WTC11 (cell line): Measurements from ENCODE around the gene ADGRB3. TPM values are rescaled to one million over a fixed set of nuclear protein-coding genes. Genes with fewer than 3 reads are reported as not detected.

ENCODE experiments used
- ATAC-seq: fragments of 200-7000 bp; cut with Tn5 transposase; 2 replicates; pipeline ENCODE4 v1.10.0; 2021; ENCODE audit warnings: mild to moderate bottlenecking, moderate library complexity
- CTCF ChIA-PET: fragments of 300-600 bp; sonication (Branson Sonifier 250); formaldehyde crosslinking; loops from one replicate; lab custom pipeline; 2021; ENCODE audit warnings: antibody characterized with exemption; lab: Charles Lee
- POLR2A ChIA-PET: fragments of 350-600 bp; sonication (Branson Sonifier 250); formaldehyde crosslinking; loops from one replicate; lab custom pipeline; 2021; ENCODE audit warnings: antibody characterized with exemption; lab: Charles Lee
- DNase-seq: peaks from one replicate; pipeline ENCODE4 v3.0.0; 2021; ENCODE audit warnings: low spot score
- H3K27ac Mint-ChIP-seq: 2 replicates; pipeline ENCODE4 v1.8.0; 2021; ENCODE audit warnings: mixed read lengths
- H3K27me3 Mint-ChIP-seq: 2 replicates; pipeline ENCODE4 v1.8.0; 2021; ENCODE audit warnings: low read depth, mild to moderate bottlenecking, moderate library complexity, mixed read lengths
- H3K36me3 Mint-ChIP-seq: 2 replicates; pipeline ENCODE4 v1.8.0; 2021; ENCODE audit warnings: mixed read lengths
- H3K4me1 Mint-ChIP-seq: 2 replicates; pipeline ENCODE4 v1.8.0; 2022; ENCODE audit warnings: mixed read lengths
- H3K4me3 Mint-ChIP-seq: 2 replicates; pipeline ENCODE4 v1.8.0; 2021; ENCODE audit warnings: mild to moderate bottlenecking, moderate library complexity, mixed read lengths
- H3K9me3 Mint-ChIP-seq: 2 replicates; pipeline ENCODE4 v1.8.0; 2021; ENCODE audit warnings: mixed read lengths
- ELF4 ChIP-seq: sonication (generic); formaldehyde crosslinking; IDR thresholded peaks from 2 replicates; pipeline ENCODE4 v1.8.1; 2022; ENCODE audit warnings: low read depth, mild to moderate bottlenecking, moderate library complexity, missing genetic modification reagents
- FOXK1 ChIP-seq: sonication (generic); formaldehyde crosslinking; IDR thresholded peaks from 2 replicates; pipeline ENCODE4 v1.8.0; 2022; ENCODE audit warnings: mild to moderate bottlenecking, moderate library complexity, missing genetic modification reagents
- HMGA2 ChIP-seq: fragments of 250-450 bp; sonication (Bioruptor Pico); IDR thresholded peaks from 2 replicates; pipeline ENCODE4 v1.4.0; 2021; ENCODE audit warnings: mild to moderate bottlenecking, moderate library complexity
- JAZF1 ChIP-seq: fragments of 250-450 bp; sonication (Bioruptor Pico); IDR thresholded peaks from 2 replicates; pipeline ENCODE4 v1.9.0; 2021; ENCODE audit warnings: moderate library complexity, mild to moderate bottlenecking, inconsistent platforms
- JUN ChIP-seq: sonication (generic); formaldehyde crosslinking; IDR thresholded peaks from 2 replicates; pipeline ENCODE4 v1.8.0; 2023; ENCODE audit warnings: mild to moderate bottlenecking, missing genetic modification reagents
- MYBL2 ChIP-seq: sonication (generic); formaldehyde crosslinking; IDR thresholded peaks from 2 replicates; pipeline ENCODE4 v1.8.1; 2023; ENCODE audit warnings: mild to moderate bottlenecking, moderate library complexity, missing genetic modification reagents
- NR1H2 ChIP-seq: sonication (generic); formaldehyde crosslinking; IDR thresholded peaks from 2 replicates; pipeline ENCODE4 v1.9.0; 2021; ENCODE audit warnings: mild to moderate bottlenecking, moderate library complexity, missing genetic modification reagents
- NR2C2 ChIP-seq: sonication (generic); formaldehyde crosslinking; IDR thresholded peaks from 2 replicates; pipeline ENCODE4 v1.8.0; 2022; ENCODE audit warnings: mild to moderate bottlenecking, missing genetic modification reagents
- NR3C1 ChIP-seq: sonication (generic); formaldehyde crosslinking; conservative IDR thresholded peaks from 2 replicates; pipeline ENCODE4 v1.8.1; 2023; ENCODE audit warnings: low read depth, mild to moderate bottlenecking, missing genetic modification reagents
- RELA ChIP-seq: sonication (generic); formaldehyde crosslinking; IDR thresholded peaks from 2 replicates; pipeline ENCODE4 v1.8.1; 2022; ENCODE audit warnings: missing genetic modification reagents, mild to moderate bottlenecking, borderline replicate concordance
- SMAD4 ChIP-seq: sonication (generic); formaldehyde crosslinking; IDR thresholded peaks from 2 replicates; pipeline ENCODE4 v1.8.0; 2022; ENCODE audit warnings: mild to moderate bottlenecking, missing genetic modification reagents
- SP1 ChIP-seq: sonication (generic); formaldehyde crosslinking; conservative IDR thresholded peaks from 2 replicates; pipeline ENCODE4 v1.8.1; 2022; ENCODE audit warnings: missing genetic modification reagents
- TP53 ChIP-seq: sonication (generic); formaldehyde crosslinking; IDR thresholded peaks from 2 replicates; pipeline ENCODE4 v1.8.1; 2023; ENCODE audit warnings: mild to moderate bottlenecking, missing genetic modification reagents
- ZNF121 ChIP-seq: sonication (generic); formaldehyde crosslinking; IDR thresholded peaks from 2 replicates; pipeline ENCODE4 v1.8.0; 2023; ENCODE audit warnings: missing genetic modification reagents
- ZNF138 ChIP-seq: sonication (generic); formaldehyde crosslinking; conservative IDR thresholded peaks from 2 replicates; pipeline ENCODE4 v1.8.1; 2022; ENCODE audit warnings: mild to moderate bottlenecking, moderate library complexity, missing genetic modification reagents
- ZNF263 ChIP-seq: sonication (generic); formaldehyde crosslinking; IDR thresholded peaks from 2 replicates; pipeline ENCODE4 v1.8.1; 2022; ENCODE audit warnings: low read depth, mild to moderate bottlenecking, moderate library complexity, missing genetic modification reagents
- ZNF396 ChIP-seq: fragments of 250-450 bp; sonication (Bioruptor Pico); IDR thresholded peaks from 2 replicates; pipeline ENCODE4 v1.8.0; 2021; ENCODE audit warnings: mild to moderate bottlenecking, moderate library complexity, borderline replicate concordance
- ZNF671 ChIP-seq: fragments of 250-450 bp; sonication (Bioruptor Pico); IDR thresholded peaks from 2 replicates; pipeline ENCODE4 v1.8.0; 2021; ENCODE audit warnings: mild to moderate bottlenecking
- total RNA-seq: library from RNA; stranded (reverse); gene quantifications from 3 replicates; pipeline ENCODE4 v1.2.3, GENCODE V29; 2021
- TF ChIP-seq, protein P1 (sequence below): sonication (generic); formaldehyde crosslinking; IDR thresholded peaks from 2 replicates; pipeline ENCODE4 v1.8.1; 2022; ENCODE audit warnings: mild to moderate bottlenecking, missing genetic modification reagents, moderate library complexity, borderline replicate concordance
- TF ChIP-seq, protein P2 (sequence below): fragments of 250-450 bp; sonication (Bioruptor Pico); IDR thresholded peaks from 2 replicates; pipeline ENCODE4 v1.8.0; 2021; ENCODE audit warnings: mild to moderate bottlenecking
- TF ChIP-seq, protein P3 (sequence below): sonication (generic); formaldehyde crosslinking; IDR thresholded peaks from 2 replicates; pipeline ENCODE4 v1.8.1; 2023; ENCODE audit warnings: mild to moderate bottlenecking, missing genetic modification reagents, moderate library complexity
- TF ChIP-seq, protein P4 (sequence below): sonication (generic); formaldehyde crosslinking; IDR thresholded peaks from 2 replicates; pipeline ENCODE4 v1.8.0; 2023; ENCODE audit warnings: missing genetic modification reagents, mild to moderate bottlenecking, borderline replicate concordance
- TF ChIP-seq, protein P5 (sequence below): sonication (generic); formaldehyde crosslinking; IDR thresholded peaks from 2 replicates; pipeline ENCODE4 v1.8.1; 2022; ENCODE audit warnings: low read depth, missing genetic modification reagents, borderline replicate concordance
- TF ChIP-seq, protein P6 (sequence below): sonication (generic); formaldehyde crosslinking; IDR thresholded peaks from 2 replicates; pipeline ENCODE4 v1.8.0; 2022; ENCODE audit warnings: mild to moderate bottlenecking, missing genetic modification reagents
- TF ChIP-seq, protein P7 (sequence below): sonication (generic); formaldehyde crosslinking; IDR thresholded peaks from 2 replicates; pipeline ENCODE4 v1.8.0; 2022; ENCODE audit warnings: mild to moderate bottlenecking, missing genetic modification reagents

The ADGRB3 gene
- total RNA-seq, 1 experiment from 2014 or later: 1.9 TPM

DNA sequence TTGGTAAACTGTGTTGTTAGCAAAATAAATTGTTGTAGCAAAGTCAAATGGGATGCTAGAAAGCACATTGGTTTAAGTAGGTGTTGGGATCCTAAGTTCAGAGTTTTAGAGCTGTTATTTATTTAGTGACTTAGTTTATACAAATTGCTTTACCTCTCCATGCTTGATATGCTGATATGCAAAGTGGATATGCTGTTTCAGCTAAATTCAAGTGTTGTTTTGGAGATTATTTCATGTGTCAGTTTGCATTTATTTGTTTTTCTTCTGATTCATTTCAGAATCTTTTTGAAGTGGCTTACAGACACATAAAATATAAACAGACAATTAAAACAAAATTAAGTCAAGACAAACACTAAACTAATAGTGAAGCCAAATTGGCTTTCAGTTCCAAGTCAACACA, 203.5 kb downstream of the ADGRB3 start (continued):
- TF ChIP-seq, protein P1, sequence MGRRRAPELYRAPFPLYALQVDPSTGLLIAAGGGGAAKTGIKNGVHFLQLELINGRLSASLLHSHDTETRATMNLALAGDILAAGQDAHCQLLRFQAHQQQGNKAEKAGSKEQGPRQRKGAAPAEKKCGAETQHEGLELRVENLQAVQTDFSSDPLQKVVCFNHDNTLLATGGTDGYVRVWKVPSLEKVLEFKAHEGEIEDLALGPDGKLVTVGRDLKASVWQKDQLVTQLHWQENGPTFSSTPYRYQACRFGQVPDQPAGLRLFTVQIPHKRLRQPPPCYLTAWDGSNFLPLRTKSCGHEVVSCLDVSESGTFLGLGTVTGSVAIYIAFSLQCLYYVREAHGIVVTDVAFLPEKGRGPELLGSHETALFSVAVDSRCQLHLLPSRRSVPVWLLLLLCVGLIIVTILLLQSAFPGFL (CRISPR knock-in tag): no peak
- TF ChIP-seq MYBL2 (no peak), JUN (no peak), ELF4 (no peak), ZNF263 (CRISPR knock-in tag) (no peak), ZNF121 (CRISPR knock-in tag) (no peak), ZNF671 (CRISPR knock-in tag) (no peak), RELA (no peak), HMGA2 (CRISPR knock-in tag) (no peak), ZNF138 (CRISPR knock-in tag) (no peak)
- TF ChIP-seq, protein P2, sequence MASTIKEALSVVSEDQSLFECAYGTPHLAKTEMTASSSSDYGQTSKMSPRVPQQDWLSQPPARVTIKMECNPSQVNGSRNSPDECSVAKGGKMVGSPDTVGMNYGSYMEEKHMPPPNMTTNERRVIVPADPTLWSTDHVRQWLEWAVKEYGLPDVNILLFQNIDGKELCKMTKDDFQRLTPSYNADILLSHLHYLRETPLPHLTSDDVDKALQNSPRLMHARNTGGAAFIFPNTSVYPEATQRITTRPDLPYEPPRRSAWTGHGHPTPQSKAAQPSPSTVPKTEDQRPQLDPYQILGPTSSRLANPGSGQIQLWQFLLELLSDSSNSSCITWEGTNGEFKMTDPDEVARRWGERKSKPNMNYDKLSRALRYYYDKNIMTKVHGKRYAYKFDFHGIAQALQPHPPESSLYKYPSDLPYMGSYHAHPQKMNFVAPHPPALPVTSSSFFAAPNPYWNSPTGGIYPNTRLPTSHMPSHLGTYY (CRISPR knock-in tag): no peak

DNA sequence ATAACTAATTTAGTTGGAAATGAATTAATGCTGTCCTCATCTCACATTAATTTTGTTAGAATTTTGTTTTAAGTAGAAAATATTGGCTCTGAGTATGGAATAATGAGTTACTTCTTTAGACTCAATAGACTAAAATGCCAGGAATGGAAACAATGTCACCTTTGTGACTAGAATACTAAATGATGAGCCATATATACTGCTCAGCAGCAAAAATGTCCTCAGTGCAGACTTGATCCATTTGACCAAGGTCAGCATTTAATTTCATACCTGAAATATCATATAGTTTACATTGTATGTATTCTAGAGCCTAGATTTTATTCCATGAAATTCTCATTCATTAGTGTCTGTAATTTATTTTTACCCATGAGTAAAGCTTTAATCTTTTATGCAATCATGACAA, 217.7 kb downstream of the ADGRB3 start:
- H3K4me1 Mint-ChIP-seq: peaks cover 3% of the 10 kb centered on the region
- no peak overlapping the region for H3K4me3 Mint-ChIP-seq
- H3K9me3 Mint-ChIP-seq: peaks cover 17% of the 10 kb centered on the region
- ChIA-PET CTCF (no interaction called here), POLR2A (no interaction called here)
- H3K36me3 Mint-ChIP-seq: peaks cover 16% of the 10 kb centered on the region
- DNase-seq (no peak), ATAC-seq (no peak)
- 0 out of 2 replicates have a peak, but pooled peaks cover 1% of the 10 kb centered on the region for H3K27me3 Mint-ChIP-seq
- TF ChIP-seq NR2C2 (CRISPR knock-in tag): no peak
- no peak for TF ChIP-seq SP1 (CRISPR knock-in tag)
- TF ChIP-seq JAZF1 (CRISPR knock-in tag): no peak
- TF ChIP-seq, protein P3, sequence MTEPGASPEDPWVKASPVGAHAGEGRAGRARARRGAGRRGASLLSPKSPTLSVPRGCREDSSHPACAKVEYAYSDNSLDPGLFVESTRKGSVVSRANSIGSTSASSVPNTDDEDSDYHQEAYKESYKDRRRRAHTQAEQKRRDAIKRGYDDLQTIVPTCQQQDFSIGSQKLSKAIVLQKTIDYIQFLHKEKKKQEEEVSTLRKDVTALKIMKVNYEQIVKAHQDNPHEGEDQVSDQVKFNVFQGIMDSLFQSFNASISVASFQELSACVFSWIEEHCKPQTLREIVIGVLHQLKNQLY: no peak
- no peak overlapping the region for H3K27ac Mint-ChIP-seq

DNA sequence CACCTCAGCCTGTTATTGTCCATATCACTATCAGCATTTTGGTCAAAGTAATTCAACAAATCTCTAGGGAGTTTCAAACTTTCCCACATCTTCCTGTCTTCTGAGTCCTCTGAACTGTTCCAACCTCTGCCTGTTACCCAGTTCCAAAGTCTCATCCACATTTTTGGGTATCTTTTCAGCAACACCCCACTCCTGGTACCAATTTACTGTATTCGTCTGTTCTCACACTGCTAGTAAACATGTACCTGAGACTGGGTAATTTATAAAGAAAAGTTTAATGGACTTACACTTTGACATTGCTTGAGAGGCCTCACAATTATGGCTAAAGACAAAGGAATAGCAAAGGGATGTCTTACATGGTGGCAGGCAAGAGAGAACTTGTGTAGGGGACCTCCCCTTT, 224.2 kb downstream of the ADGRB3 start:
- POLR2A ChIA-PET: no interaction called here
- Mint-ChIP-seq H3K36me3 (peaks cover 42% of the 10 kb centered on the region), H3K4me3 (no peak overlapping the region), H3K27me3 (0 out of 2 replicates have a peak, but pooled peaks cover 3% of the 10 kb centered on the region), H3K4me1 (no peaks in the 10 kb centered on the region), H3K9me3 (peaks cover 49% of the 10 kb centered on the region), H3K27ac (no peak overlapping the region)
- ATAC-seq (no peak), DNase-seq (no peak)
- CTCF ChIA-PET: no interaction called here
- TF ChIP-seq MYBL2 (no peak), NR3C1 (CRISPR knock-in tag) (no peak), NR1H2 (CRISPR knock-in tag) (no peak), TP53 (CRISPR knock-in tag) (no peak), ZNF396 (CRISPR knock-in tag) (no peak), SMAD4 (CRISPR knock-in tag) (no peak), FOXK1 (CRISPR knock-in tag) (no peak), ZNF138 (CRISPR knock-in tag) (no peak)
- TF ChIP-seq, protein P4, sequence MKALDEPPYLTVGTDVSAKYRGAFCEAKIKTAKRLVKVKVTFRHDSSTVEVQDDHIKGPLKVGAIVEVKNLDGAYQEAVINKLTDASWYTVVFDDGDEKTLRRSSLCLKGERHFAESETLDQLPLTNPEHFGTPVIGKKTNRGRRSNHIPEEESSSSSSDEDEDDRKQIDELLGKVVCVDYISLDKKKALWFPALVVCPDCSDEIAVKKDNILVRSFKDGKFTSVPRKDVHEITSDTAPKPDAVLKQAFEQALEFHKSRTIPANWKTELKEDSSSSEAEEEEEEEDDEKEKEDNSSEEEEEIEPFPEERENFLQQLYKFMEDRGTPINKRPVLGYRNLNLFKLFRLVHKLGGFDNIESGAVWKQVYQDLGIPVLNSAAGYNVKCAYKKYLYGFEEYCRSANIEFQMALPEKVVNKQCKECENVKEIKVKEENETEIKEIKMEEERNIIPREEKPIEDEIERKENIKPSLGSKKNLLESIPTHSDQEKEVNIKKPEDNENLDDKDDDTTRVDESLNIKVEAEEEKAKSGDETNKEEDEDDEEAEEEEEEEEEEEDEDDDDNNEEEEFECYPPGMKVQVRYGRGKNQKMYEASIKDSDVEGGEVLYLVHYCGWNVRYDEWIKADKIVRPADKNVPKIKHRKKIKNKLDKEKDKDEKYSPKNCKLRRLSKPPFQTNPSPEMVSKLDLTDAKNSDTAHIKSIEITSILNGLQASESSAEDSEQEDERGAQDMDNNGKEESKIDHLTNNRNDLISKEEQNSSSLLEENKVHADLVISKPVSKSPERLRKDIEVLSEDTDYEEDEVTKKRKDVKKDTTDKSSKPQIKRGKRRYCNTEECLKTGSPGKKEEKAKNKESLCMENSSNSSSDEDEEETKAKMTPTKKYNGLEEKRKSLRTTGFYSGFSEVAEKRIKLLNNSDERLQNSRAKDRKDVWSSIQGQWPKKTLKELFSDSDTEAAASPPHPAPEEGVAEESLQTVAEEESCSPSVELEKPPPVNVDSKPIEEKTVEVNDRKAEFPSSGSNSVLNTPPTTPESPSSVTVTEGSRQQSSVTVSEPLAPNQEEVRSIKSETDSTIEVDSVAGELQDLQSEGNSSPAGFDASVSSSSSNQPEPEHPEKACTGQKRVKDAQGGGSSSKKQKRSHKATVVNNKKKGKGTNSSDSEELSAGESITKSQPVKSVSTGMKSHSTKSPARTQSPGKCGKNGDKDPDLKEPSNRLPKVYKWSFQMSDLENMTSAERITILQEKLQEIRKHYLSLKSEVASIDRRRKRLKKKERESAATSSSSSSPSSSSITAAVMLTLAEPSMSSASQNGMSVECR (CRISPR knock-in tag): no peak
- TF ChIP-seq, protein P5, sequence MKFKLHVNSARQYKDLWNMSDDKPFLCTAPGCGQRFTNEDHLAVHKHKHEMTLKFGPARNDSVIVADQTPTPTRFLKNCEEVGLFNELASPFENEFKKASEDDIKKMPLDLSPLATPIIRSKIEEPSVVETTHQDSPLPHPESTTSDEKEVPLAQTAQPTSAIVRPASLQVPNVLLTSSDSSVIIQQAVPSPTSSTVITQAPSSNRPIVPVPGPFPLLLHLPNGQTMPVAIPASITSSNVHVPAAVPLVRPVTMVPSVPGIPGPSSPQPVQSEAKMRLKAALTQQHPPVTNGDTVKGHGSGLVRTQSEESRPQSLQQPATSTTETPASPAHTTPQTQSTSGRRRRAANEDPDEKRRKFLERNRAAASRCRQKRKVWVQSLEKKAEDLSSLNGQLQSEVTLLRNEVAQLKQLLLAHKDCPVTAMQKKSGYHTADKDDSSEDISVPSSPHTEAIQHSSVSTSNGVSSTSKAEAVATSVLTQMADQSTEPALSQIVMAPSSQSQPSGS: no peak
- TF ChIP-seq, protein P6, sequence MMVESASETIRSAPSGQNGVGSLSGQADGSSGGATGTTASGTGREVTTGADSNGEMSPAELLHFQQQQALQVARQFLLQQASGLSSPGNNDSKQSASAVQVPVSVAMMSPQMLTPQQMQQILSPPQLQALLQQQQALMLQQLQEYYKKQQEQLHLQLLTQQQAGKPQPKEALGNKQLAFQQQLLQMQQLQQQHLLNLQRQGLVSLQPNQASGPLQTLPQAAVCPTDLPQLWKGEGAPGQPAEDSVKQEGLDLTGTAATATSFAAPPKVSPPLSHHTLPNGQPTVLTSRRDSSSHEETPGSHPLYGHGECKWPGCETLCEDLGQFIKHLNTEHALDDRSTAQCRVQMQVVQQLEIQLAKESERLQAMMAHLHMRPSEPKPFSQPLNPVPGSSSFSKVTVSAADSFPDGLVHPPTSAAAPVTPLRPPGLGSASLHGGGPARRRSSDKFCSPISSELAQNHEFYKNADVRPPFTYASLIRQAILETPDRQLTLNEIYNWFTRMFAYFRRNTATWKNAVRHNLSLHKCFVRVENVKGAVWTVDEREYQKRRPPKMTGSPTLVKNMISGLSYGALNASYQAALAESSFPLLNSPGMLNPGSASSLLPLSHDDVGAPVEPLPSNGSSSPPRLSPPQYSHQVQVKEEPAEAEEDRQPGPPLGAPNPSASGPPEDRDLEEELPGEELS (CRISPR knock-in tag): no peak
- TF ChIP-seq, protein P7, sequence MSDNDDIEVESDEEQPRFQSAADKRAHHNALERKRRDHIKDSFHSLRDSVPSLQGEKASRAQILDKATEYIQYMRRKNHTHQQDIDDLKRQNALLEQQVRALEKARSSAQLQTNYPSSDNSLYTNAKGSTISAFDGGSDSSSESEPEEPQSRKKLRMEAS (CRISPR knock-in tag): no peak
